GM12874 (cell line): Measurements from ENCODE around the gene ALG1.
A peak's percentile ranks its signal among the peaks of the same experiment; 100 is the strongest.
"Not testable (repeated sequence)": the region's sequence is repeated elsewhere in the genome, so short reads cannot be mapped to it uniquely, and the experiment has no call there.

Source experiments
- CTCF ChIP-seq: IDR thresholded peaks from 2 replicates; pipeline ENCODE4 v1.5.1; 2011; ENCODE audit warnings: low read depth, mild to moderate bottlenecking, control low read depth, low read length, moderate library complexity; ENCODE audit not compliant: insufficient read depth

Gene ALG1

GRCh38 chr16:5084802-5085201 is 13.2 kb downstream of the ALG1 start:
- peak; percentile 74 for TF ChIP-seq CTCF

GRCh38 chr16:5097470-5098220 is 26.0 kb downstream of the ALG1 start, which contains the start of gene EEF2KMT:
EEF2KMT (minus strand) TSS chr16:5097795; CDS start chr16:5097739, 56 bp downstream.
- not testable (repeated sequence) for TF ChIP-seq CTCF

DNA sequence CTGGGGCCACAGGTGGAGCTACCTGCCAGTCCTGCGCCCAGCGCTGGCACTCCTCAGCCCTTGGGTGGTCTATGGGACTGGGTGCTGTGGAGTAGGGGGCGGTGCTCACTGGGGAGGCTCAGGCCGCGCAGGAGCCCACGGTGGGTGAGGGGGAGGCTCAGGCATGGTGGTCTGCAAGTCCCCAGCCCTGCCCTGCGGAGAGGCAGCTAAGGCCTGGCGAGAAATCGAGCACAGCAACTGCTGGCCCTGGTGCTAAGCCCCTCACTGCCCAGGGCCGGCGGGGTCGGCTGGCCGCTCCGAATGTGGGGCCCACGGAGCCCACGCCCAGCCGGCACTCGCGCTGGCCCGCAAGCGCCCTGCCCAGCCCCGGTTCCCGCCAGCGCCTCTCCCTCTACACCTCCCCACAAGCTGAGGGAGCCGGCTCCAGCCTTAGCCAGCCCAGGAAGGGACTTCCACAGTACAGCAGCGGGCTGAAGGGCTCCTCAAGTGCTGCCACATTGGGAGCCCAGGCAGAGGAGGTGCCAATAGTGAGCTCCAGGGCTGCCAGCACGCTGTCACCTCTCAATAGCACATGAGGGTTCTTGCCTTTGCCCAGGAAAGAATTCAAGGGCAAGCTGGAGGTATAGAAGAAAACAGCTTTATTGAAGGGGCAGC is 37.0 kb downstream of the ALG1 start:
- no peak for TF ChIP-seq CTCF
